HEK293 (cell line): ENCODE data around the gene RPN1.

Experiments
- CTCF ChIP-seq: fragments of 450-650 bp; formaldehyde crosslinking; IDR thresholded peaks from 2 replicates; pipeline ENCODE4 v1.5.1; 2016; ENCODE audit warnings: missing biosample characterization, missing genetic modification characterization
- PRDM6 ChIP-seq: fragments of 450-650 bp; formaldehyde crosslinking; IDR thresholded peaks from 2 replicates; pipeline ENCODE4 v1.5.1; 2017; ENCODE audit warnings: missing biosample characterization, missing genetic modification characterization
- REST ChIP-seq: fragments of 450-650 bp; formaldehyde crosslinking; IDR thresholded peaks from 2 replicates; pipeline ENCODE4 v1.5.1; 2016; ENCODE audit warnings: missing biosample characterization, missing genetic modification characterization
- ZNF223 ChIP-seq: fragments of 450-650 bp; formaldehyde crosslinking; IDR thresholded peaks from 2 replicates; pipeline ENCODE4 v1.5.1; 2016; ENCODE audit warnings: missing biosample characterization, missing genetic modification characterization
- ZNF274 ChIP-seq, 2 experiments: fragments of 200-500 bp in 1 of 2; fragments of 450-650 bp in 1 of 2; sonication (Bioruptor generic) in 1 of 2; formaldehyde crosslinking in 1 of 2; IDR thresholded peaks; 2 replicates each; pipeline versions ENCODE4 v1.5.1 to v1.6.1; 2014 to 2016; ENCODE audit warnings: borderline replicate concordance in 1 of 2, inconsistent platforms in 1 of 2, low read length in 1 of 2, missing biosample characterization in 1 of 2, missing genetic modification characterization in 1 of 2
- ZNF692 ChIP-seq: fragments of 450-650 bp; formaldehyde crosslinking; IDR thresholded peaks from 2 replicates; pipeline ENCODE4 v1.5.1; 2016; ENCODE audit warnings: missing biosample characterization, missing genetic modification characterization

- TF ChIP-seq CTCF (no peak), PRDM6 (tag by site-specific recombination) (no peak), REST (tag by site-specific recombination) (no peak), ZNF692 (tag by site-specific recombination) (no peak), ZNF274 (IDR thresholded peaks at IDR 0.05; ENCODE audit: low read length) (no peak), ZNF274 (tag by site-specific recombination; IDR thresholded peaks at IDR 0.05; ENCODE audit: borderline replicate concordance) (no peak), ZNF223 (tag by site-specific recombination) (no peak)
Measured at GRCh38 chr3:128617270-128617556, 33.4 kb downstream of the RPN1 start.
